Spleen (tissue), 7 donors: ENCODE results near the gene HDHD3.
"Not testable (repeated sequence)": the region's sequence is repeated elsewhere in the genome, so short reads cannot be mapped to it uniquely, and the experiment has no call there.

Source experiments
- CTCF ChIP-seq, 11 experiments: fragments of 200-600 bp in 7 of 11; fragments of 450-650 bp in 4 of 11; sonication (generic) in 4 of 11; IDR thresholded peaks in 8 of 11; conservative IDR thresholded peaks in 3 of 11; 1 replicate in 7 of 11; 2 replicates in 4 of 11; pipeline versions ENCODE4 v1.4.0 to v1.8.0; 2016 to 2021; ENCODE audit warnings: antibody characterized with exemption in 11 of 11, inconsistent platforms in 4 of 11, mild to moderate bottlenecking in 1 of 11
- POLR2A ChIP-seq, 3 donors: fragments of 450-650 bp; IDR thresholded peaks; one replicate each; pipeline ENCODE4 v1.5.1; 2017; ENCODE audit warnings: antibody characterized with exemption in 3 of 3, mild to moderate bottlenecking in 1 of 3
- donor health status: DM: no; HTN: no; CAD: no; lungs with moderate emphysema.
- donor health status: DM: no; HTN: no; CAD: no.
- donor health status: DM: no; HTN: no; CAD: no.

GRCh38 chr9:113365652-113366051 is 11.1 kb downstream of the HDHD3 start:
- not testable (repeated sequence) for TF ChIP-seq CTCF (IDR thresholded peaks at IDR 0.05 in 8 of 11, conservative IDR thresholded peaks at IDR 0.05 in 3 of 11); POLR2A (IDR thresholded peaks at IDR 0.05)
